AG04449 (cell line): ENCODE results near the gene DLG4.

Experiments
- CTCF ChIA-PET: fragments of 350-600 bp; formaldehyde crosslinking; extraction: SDS; loops from one replicate; lab custom pipeline; 2021; ENCODE audit warnings: antibody characterized with exemption; lab: Yijun Ruan, JAX
- POLR2A ChIA-PET: fragments of 400-600, 350-600 bp; formaldehyde crosslinking; extraction: SDS; loops from one replicate; lab custom pipeline; 2020; ENCODE audit warnings: antibody characterized with exemption, inconsistent platforms; lab: Yijun Ruan, JAX
- DNase-seq: peaks from one replicate; pipeline ENCODE4 v3.0.0-alpha.2; 2010; ENCODE audit warnings: low read depth, low spot score
- H3K4me3 ChIP-seq: 2 replicates; pipeline ENCODE4 v1.5.1; 2011; ENCODE audit warnings: low read depth, mild to moderate bottlenecking, control low read depth, low read length
- TF ChIP-seq, protein P1 (sequence below): IDR thresholded peaks from one replicate; pipeline ENCODE4 v1.5.1; 2011; ENCODE audit warnings: mild to moderate bottlenecking, moderate library complexity, low read length, control low read depth, inconsistent platforms; ENCODE audit not compliant: insufficient read depth; ENCODE audit errors: missing control alignments

The DLG4 gene

DNA sequence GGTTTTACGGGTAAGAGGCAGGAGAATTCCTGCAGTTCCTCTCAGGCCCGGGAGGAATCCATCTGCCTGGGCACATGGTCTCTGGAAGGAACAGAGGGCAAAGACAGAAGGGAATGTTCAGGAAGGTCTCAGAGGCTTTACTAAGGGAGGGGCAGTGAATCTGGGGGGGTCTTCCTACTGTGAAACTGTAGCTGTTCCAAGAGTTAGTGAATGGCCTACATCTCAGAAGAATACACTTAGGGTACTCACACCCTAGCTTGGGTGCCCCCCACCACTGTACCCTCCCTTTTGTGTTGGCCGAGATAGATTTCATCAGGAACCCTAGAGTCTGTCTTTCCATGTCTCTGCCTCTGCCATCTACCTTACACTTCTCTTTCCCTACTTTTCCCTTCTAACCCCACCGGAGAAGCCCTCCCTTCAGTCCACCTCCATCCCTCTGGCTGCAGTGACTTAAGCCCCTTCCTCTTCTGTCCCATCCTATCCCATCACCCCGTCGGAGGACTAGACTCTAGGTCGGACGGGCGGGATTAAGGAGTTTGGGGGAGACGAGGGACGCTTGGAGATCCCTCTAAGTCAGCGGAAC is 316 bp downstream of the DLG4 start:
- POLR2A ChIA-PET: interaction anchor here (0.7 to 6.6 kb wide), 7 partner anchors 10 to 173 kb away, joined by 3 to 82 read pairs (median 7); partner anchors contain the start of genes DVL2, GABARAP and PHF23
- peak overlapping the region; percentile 83 for H3K4me3 ChIP-seq
- DNase-seq: no peak

DNA sequence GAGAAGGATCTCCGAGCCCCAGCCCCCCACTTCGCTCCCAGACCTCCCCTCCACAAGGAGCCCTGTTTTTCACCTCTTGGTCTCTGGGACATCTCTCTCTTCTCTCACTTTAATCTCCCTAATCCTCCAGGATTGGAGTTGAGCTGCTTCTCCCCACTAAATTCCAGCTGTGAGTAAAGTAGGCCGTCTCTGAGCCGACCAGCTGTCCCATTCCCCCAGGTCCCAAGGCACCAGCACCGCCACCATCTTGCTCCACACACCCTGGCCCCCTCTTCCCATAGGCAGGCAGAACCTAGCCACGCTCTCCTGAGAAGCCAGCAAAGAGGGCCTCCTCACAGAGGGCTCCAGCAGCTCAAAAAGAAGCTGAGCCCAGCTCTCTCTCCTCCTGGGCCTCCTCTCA is 878 bp downstream of the DLG4 start:
- no peak for DNase-seq
- CTCF ChIA-PET: interaction anchor here (1.1 to 4.6 kb wide), 4 partner anchors 15 to 173 kb away, joined by 3 to 37 read pairs (median 4); no protein-coding TSS in a partner anchor
- no peak overlapping the region for H3K4me3 ChIP-seq
- POLR2A ChIA-PET: interaction anchor here (1.4 to 6.6 kb wide), 4 partner anchors 14 to 173 kb away, joined by 4 to 82 read pairs (median 17); partner anchors contain the start of genes DVL2, GABARAP and PHF23
- TF ChIP-seq, protein P1, sequence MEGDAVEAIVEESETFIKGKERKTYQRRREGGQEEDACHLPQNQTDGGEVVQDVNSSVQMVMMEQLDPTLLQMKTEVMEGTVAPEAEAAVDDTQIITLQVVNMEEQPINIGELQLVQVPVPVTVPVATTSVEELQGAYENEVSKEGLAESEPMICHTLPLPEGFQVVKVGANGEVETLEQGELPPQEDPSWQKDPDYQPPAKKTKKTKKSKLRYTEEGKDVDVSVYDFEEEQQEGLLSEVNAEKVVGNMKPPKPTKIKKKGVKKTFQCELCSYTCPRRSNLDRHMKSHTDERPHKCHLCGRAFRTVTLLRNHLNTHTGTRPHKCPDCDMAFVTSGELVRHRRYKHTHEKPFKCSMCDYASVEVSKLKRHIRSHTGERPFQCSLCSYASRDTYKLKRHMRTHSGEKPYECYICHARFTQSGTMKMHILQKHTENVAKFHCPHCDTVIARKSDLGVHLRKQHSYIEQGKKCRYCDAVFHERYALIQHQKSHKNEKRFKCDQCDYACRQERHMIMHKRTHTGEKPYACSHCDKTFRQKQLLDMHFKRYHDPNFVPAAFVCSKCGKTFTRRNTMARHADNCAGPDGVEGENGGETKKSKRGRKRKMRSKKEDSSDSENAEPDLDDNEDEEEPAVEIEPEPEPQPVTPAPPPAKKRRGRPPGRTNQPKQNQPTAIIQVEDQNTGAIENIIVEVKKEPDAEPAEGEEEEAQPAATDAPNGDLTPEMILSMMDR: no peak

More for the DNA sequence above, 316 bp downstream of the DLG4 start:
- TF ChIP-seq, protein P1: no peak
- CTCF ChIA-PET: interaction anchor here (1.0 to 4.6 kb wide), 7 partner anchors 16 to 174 kb away, joined by 3 to 37 read pairs (median 4); no protein-coding TSS in a partner anchor

DNA sequence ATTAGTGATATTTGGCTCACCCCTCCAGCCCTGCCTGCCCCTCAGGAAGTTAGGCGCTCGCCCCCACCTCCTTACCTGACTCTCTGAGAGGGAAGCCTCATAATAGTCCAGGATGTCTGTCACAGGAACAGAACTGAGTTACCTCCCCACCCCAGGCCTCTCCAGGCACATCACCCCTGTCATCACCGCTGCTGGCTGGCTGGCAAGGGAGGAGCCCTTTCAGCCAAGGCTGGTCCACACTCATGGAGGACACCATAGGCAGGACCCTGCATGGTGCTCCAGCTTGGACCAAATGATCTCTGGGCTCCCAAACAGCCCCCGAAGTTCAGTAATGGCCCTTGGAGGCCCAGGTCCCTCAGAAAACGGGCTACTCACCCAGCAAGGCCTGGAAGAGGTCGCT is 1.5 kb downstream of the DLG4 start:
- DNase-seq: no peak
- TF ChIP-seq, protein P1: no peak
- POLR2A ChIA-PET: no interaction called here
- H3K4me3 ChIP-seq: peak overlapping the region; percentile 66
- CTCF ChIA-PET: interaction anchor here (4.6 kb wide), 1 partner anchor 79 kb away, joined by 37 read pairs; no protein-coding TSS in a partner anchor

DNA sequence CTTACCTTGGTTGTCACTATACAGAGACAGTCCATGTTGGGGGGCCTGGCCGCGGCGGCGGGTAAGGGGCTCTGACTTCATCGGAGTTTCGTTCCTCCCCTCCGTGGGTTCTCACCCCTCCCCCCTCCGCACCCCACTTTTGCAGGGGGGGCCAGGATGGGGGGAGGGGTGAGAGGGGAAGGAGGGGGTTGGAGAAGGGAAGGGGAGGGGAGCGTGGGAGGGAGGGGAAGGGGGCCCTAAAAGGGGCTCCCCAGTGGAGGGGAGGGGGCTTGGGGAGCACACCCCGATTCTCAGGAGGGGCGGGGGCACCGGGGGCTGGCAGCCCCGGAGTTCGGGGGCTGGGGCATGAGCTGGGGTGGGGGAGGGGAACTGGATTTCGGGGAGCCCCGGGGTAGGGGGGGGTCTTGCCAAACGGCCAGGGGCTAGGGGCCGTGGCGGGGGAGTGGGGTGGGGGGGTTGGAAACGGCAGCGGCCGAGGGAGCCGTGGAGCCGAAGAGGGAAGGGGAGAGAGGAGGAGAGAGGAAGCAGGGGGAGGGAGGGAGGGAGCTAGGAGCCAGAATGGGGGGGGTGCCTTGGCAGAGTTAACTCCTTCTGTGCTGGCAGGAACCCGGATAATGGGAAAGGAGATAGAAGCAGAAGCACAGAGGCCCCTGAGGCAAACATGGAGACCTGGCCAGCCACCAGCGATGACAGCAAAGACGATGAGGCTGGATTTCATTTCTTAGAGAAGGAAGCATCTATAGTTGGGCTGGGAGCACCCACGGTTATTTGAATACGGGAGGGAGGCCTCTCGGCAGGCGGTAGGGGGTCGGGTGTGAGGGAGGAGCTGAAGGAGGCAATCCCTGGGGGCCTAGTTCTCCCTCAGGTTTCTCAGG is 2.3 kb downstream of the DLG4 start:
- ChIA-PET CTCF (no interaction called here), POLR2A (no interaction called here)
- no peak for DNase-seq
- peak overlapping the region; percentile 66 for H3K4me3 ChIP-seq
- TF ChIP-seq, protein P1: no peak

DNA sequence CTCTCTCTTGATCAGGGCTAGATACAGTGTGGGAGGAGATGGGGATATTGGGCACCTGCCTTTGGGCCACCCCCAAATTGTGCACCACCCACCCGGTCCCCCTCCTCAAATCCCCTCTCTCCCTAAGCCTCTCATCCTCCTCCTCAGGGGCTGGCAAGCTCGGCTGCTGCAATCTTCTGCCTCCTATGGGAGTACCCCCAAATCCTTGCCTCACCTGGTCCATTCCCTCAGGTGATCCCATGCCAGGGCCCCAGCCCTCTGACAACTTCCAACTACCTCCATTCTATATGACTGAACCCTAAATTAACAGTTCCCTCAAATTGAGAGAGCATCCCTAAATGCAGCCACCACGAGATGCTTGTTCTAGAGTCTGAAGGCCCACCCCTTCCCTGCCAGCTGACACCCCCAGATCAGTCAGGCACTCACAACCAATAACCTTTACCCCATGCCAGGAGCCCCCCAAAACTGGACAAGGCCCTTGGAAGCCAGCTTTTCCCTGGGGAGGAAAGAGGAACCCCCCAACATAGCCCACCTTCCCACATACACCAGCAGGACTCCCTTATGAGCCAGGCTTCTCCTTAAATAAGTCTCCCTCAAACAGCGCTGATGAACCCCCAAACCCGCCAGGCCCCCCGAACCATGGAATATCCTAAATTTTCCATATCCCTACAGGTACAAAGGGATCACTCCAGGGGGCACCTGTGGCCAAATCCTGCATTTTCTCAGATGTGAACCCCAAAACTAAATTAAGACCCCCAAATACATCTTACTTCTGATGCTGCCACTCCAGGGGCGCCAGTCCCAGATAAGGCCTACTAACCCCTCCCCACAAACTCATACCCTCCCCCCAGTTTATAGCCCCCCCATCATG is 3.2 kb downstream of the DLG4 start:
- TF ChIP-seq, protein P1: no peak
- no peak for DNase-seq
- CTCF ChIA-PET: interaction anchor here (1.0 to 2.3 kb wide), 3 partner anchors 8 to 171 kb away, joined by 3 to 6 read pairs (median 4); no protein-coding TSS in a partner anchor
- POLR2A ChIA-PET: interaction anchor here (1.2 kb wide), 1 partner anchor 18 kb away, joined by 3 read pairs; the partner anchor contains the start of gene DVL2
- peak overlapping the region; percentile 66 for H3K4me3 ChIP-seq
